ENCODE results near the gene EBF3.

Gene EBF3

GRCh38 chr10:129999140-129999539, 35.1 kb upstream of the EBF3 start:
- Histone ChIP-seq H3K4me3 (ENCODE audit: extremely low read depth, insufficient read depth, low read length, poor library complexity, severe bottlenecking) (no peak overlapping the region), H3K4me1 (ENCODE audit: control insufficient read depth, insufficient read depth, low read length, poor library complexity, severe bottlenecking) (no peaks in the 10 kb centered on the region), H3K27ac (ENCODE audit: low read depth, low read length, severe bottlenecking) (no peak overlapping the region), H3K36me3 (ENCODE audit: control insufficient read depth, insufficient read depth, low read length) (no peaks in the 10 kb centered on the region), H3K9me3 (ENCODE audit: control insufficient read depth, low read length) (no peaks in the 10 kb centered on the region)
- 83 to 100% methylated on average over 1 to 2 of the region's 4 CpGs for WGBS, 2 experiments (ENCODE audit: insufficient coverage in 2 of 2)

GRCh38 chr10:129993621-129994020, 29.5 kb upstream of the EBF3 start:
- Histone ChIP-seq H3K9me3 (ENCODE audit: control insufficient read depth, low read length) (peaks cover 6% of the 10 kb centered on the region), H3K36me3 (ENCODE audit: control insufficient read depth, insufficient read depth, low read length) (no peaks in the 10 kb centered on the region), H3K4me3 (ENCODE audit: extremely low read depth, insufficient read depth, low read length, poor library complexity, severe bottlenecking) (no peak overlapping the region), H3K27ac (ENCODE audit: low read depth, low read length, severe bottlenecking) (no peak overlapping the region), H3K4me1 (ENCODE audit: control insufficient read depth, insufficient read depth, low read length, poor library complexity, severe bottlenecking) (no peaks in the 10 kb centered on the region)
- 75 to 80% methylated on average over 1 of the region's 1 CpG for WGBS, 2 experiments (ENCODE audit: insufficient coverage in 2 of 2)

- H3K4me1 ChIP-seq (ENCODE audit: control insufficient read depth, insufficient read depth, low read length, poor library complexity, severe bottlenecking) = no peaks in the 10 kb centered on the region
- no peaks in the 10 kb centered on the region for H3K36me3 ChIP-seq (ENCODE audit: control insufficient read depth, insufficient read depth, low read length)
- no CpG with 5 or more reads among the region's 3 CpGs for WGBS, 2 experiments (ENCODE audit: insufficient coverage in 2 of 2)
- H3K4me3 ChIP-seq (ENCODE audit: extremely low read depth, insufficient read depth, low read length, poor library complexity, severe bottlenecking) = no peak overlapping the region
- no peak overlapping the region for H3K27ac ChIP-seq (ENCODE audit: low read depth, low read length, severe bottlenecking)
- peaks cover 6% of the 10 kb centered on the region for H3K9me3 ChIP-seq (ENCODE audit: control insufficient read depth, low read length)
Measured at GRCh38 chr10:129992356-129992755, 28.3 kb upstream of the EBF3 start.

GRCh38 chr10:129982825-129983224, 18.8 kb upstream of the EBF3 start:
- no peaks in the 10 kb centered on the region for H3K4me1 ChIP-seq (ENCODE audit: control insufficient read depth, insufficient read depth, low read length, poor library complexity, severe bottlenecking)
- no peaks in the 10 kb centered on the region for H3K9me3 ChIP-seq (ENCODE audit: control insufficient read depth, low read length)
- H3K27ac ChIP-seq (ENCODE audit: low read depth, low read length, severe bottlenecking) = no peak overlapping the region
- no peak overlapping the region for H3K4me3 ChIP-seq (ENCODE audit: extremely low read depth, insufficient read depth, low read length, poor library complexity, severe bottlenecking)
- no peaks in the 10 kb centered on the region for H3K36me3 ChIP-seq (ENCODE audit: control insufficient read depth, insufficient read depth, low read length)

- 100% methylated on average over 6 of the region's 6 CpGs; no CpG with 5 or more reads in 1 of the 2 experiments for WGBS, 2 experiments (ENCODE audit: insufficient coverage in 2 of 2)
- no peaks in the 10 kb centered on the region for H3K36me3 ChIP-seq (ENCODE audit: control insufficient read depth, insufficient read depth, low read length)
- H3K27ac ChIP-seq (ENCODE audit: low read depth, low read length, severe bottlenecking) = no peak overlapping the region
- H3K9me3 ChIP-seq (ENCODE audit: control insufficient read depth, low read length) = no peaks in the 10 kb centered on the region
- no peaks in the 10 kb centered on the region for H3K4me1 ChIP-seq (ENCODE audit: control insufficient read depth, insufficient read depth, low read length, poor library complexity, severe bottlenecking)
- H3K4me3 ChIP-seq (ENCODE audit: extremely low read depth, insufficient read depth, low read length, poor library complexity, severe bottlenecking) = no peak overlapping the region
Measured at GRCh38 chr10:129978980-129979379, 14.9 kb upstream of the EBF3 start.

- no peaks in the 10 kb centered on the region for H3K9me3 ChIP-seq (ENCODE audit: control insufficient read depth, low read length)
- H3K36me3 ChIP-seq (ENCODE audit: control insufficient read depth, insufficient read depth, low read length) = no peaks in the 10 kb centered on the region
- H3K4me1 ChIP-seq (ENCODE audit: control insufficient read depth, insufficient read depth, low read length, poor library complexity, severe bottlenecking) = no peaks in the 10 kb centered on the region
- H3K4me3 ChIP-seq (ENCODE audit: extremely low read depth, insufficient read depth, low read length, poor library complexity, severe bottlenecking) = no peak overlapping the region
- no peak overlapping the region for H3K27ac ChIP-seq (ENCODE audit: low read depth, low read length, severe bottlenecking)
- no CpG with 5 or more reads among the region's 1 CpG for WGBS, 2 experiments (ENCODE audit: insufficient coverage in 2 of 2)
Measured at GRCh38 chr10:129978322-129978721, 14.2 kb upstream of the EBF3 start.

- WGBS, 2 experiments (ENCODE audit: insufficient coverage in 2 of 2) = 83 to 88% methylated on average over 10 of the region's 10 CpGs
- Histone ChIP-seq H3K4me1 (ENCODE audit: control insufficient read depth, insufficient read depth, low read length, poor library complexity, severe bottlenecking) (no peaks in the 10 kb centered on the region), H3K9me3 (ENCODE audit: control insufficient read depth, low read length) (no peaks in the 10 kb centered on the region), H3K27ac (ENCODE audit: low read depth, low read length, severe bottlenecking) (no peak overlapping the region), H3K36me3 (ENCODE audit: control insufficient read depth, insufficient read depth, low read length) (no peaks in the 10 kb centered on the region), H3K4me3 (ENCODE audit: extremely low read depth, insufficient read depth, low read length, poor library complexity, severe bottlenecking) (no peak overlapping the region)
Measured at GRCh38 chr10:129977794-129978193, 13.7 kb upstream of the EBF3 start.

- no peak overlapping the region for H3K4me3 ChIP-seq (ENCODE audit: extremely low read depth, insufficient read depth, low read length, poor library complexity, severe bottlenecking)
- 74 to 90% methylated on average over 4 to 6 of the region's 8 CpGs for WGBS, 2 experiments (ENCODE audit: insufficient coverage in 2 of 2)
- no peaks in the 10 kb centered on the region for H3K9me3 ChIP-seq (ENCODE audit: control insufficient read depth, low read length)
- peaks cover 10% of the 10 kb centered on the region for H3K4me1 ChIP-seq (ENCODE audit: control insufficient read depth, insufficient read depth, low read length, poor library complexity, severe bottlenecking)
- no peak overlapping the region for H3K27ac ChIP-seq (ENCODE audit: low read depth, low read length, severe bottlenecking)
- no peaks in the 10 kb centered on the region for H3K36me3 ChIP-seq (ENCODE audit: control insufficient read depth, insufficient read depth, low read length)
Measured at GRCh38 chr10:129973674-129974059, 9.6 kb upstream of the EBF3 start.

- Histone ChIP-seq H3K4me1 (ENCODE audit: control insufficient read depth, insufficient read depth, low read length, poor library complexity, severe bottlenecking) (peaks cover 12% of the 10 kb centered on the region), H3K4me3 (ENCODE audit: extremely low read depth, insufficient read depth, low read length, poor library complexity, severe bottlenecking) (no peak overlapping the region), H3K36me3 (ENCODE audit: control insufficient read depth, insufficient read depth, low read length) (no peaks in the 10 kb centered on the region), H3K27ac (ENCODE audit: low read depth, low read length, severe bottlenecking) (no peak overlapping the region), H3K9me3 (ENCODE audit: control insufficient read depth, low read length) (no peaks in the 10 kb centered on the region)
- 32 to 41% methylated on average over 47 to 54 of the region's 59 CpGs for WGBS, 2 experiments (ENCODE audit: insufficient coverage in 2 of 2)
Measured at GRCh38 chr10:129972966-129973673, 9.0 kb upstream of the EBF3 start.

- H3K27ac ChIP-seq (ENCODE audit: low read depth, low read length, severe bottlenecking) = no peak overlapping the region
- H3K4me1 ChIP-seq (ENCODE audit: control insufficient read depth, insufficient read depth, low read length, poor library complexity, severe bottlenecking) = peaks cover 15% of the 10 kb centered on the region
- H3K36me3 ChIP-seq (ENCODE audit: control insufficient read depth, insufficient read depth, low read length) = no peaks in the 10 kb centered on the region
- peak overlapping the region; percentile 16 for H3K4me3 ChIP-seq (ENCODE audit: extremely low read depth, insufficient read depth, low read length, poor library complexity, severe bottlenecking)
- 1 to 2% methylated on average over 45 to 50 of the region's 84 CpGs for WGBS, 2 experiments (ENCODE audit: insufficient coverage in 2 of 2)
- H3K9me3 ChIP-seq (ENCODE audit: control insufficient read depth, low read length) = no peaks in the 10 kb centered on the region
Measured at GRCh38 chr10:129972145-129972965, 8.3 kb upstream of the EBF3 start.

All from mesodermal cell (in vitro differentiated cells).